Measurements from ENCODE around the gene NCR3LG1. TPM values are rescaled to one million over a fixed set of nuclear protein-coding genes. Genes with fewer than 3 reads are reported as not detected.

The NCR3LG1 gene
- total RNA-seq, 1 experiment from 2014 or later, result 2.0 TPM

DNA sequence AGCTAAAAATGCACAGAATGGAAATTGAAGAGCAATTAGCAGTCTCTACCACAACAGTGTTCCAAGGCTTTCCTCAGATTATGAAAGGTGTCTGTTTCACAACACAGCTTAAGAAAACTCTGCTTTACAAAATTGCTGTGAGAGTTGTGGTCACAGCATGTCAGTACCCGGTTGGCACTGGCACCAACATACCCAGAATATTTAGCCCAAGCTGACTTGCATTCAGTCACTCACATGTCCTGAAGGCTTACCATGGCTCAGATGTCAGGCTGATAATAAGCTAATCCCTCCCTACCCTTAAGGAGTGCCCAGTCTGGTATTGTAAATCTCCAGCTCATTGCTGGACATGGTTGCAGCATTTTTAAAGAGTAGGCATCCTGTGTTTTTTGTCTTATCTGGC, 14.9 kb downstream of the NCR3LG1 start (continued):
- TF ChIP-seq OVOL2 (CRISPR knock-in tag; IDR thresholded peaks at IDR 0.05; ENCODE audit: borderline replicate concordance) (no peak), HMGA2 (CRISPR knock-in tag; IDR thresholded peaks at IDR 0.05) (no peak), CREB1 (CRISPR knock-in tag; IDR thresholded peaks at IDR 0.05) (no peak), JAZF1 (CRISPR knock-in tag; IDR thresholded peaks at IDR 0.05) (no peak), ESRRA (CRISPR knock-in tag; IDR thresholded peaks at IDR 0.05; ENCODE audit: borderline replicate concordance) (no peak), NR2C2 (CRISPR knock-in tag; IDR thresholded peaks at IDR 0.05) (no peak), GABPB1 (CRISPR knock-in tag; IDR thresholded peaks at IDR 0.05) (no peak), ZNF317 (CRISPR knock-in tag; IDR thresholded peaks at IDR 0.05; ENCODE audit: borderline replicate concordance, low read depth) (no peak), RELA (CRISPR knock-in tag; IDR thresholded peaks at IDR 0.05; ENCODE audit: borderline replicate concordance) (no peak), TP53 (CRISPR knock-in tag; IDR thresholded peaks at IDR 0.05) (no peak), JUN (CRISPR knock-in tag; IDR thresholded peaks at IDR 0.05) (no peak)
- TF ChIP-seq, protein P1, sequence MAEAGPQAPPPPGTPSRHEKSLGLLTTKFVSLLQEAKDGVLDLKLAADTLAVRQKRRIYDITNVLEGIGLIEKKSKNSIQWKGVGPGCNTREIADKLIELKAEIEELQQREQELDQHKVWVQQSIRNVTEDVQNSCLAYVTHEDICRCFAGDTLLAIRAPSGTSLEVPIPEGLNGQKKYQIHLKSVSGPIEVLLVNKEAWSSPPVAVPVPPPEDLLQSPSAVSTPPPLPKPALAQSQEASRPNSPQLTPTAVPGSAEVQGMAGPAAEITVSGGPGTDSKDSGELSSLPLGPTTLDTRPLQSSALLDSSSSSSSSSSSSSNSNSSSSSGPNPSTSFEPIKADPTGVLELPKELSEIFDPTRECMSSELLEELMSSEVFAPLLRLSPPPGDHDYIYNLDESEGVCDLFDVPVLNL (CRISPR knock-in tag; IDR thresholded peaks at IDR 0.05; ENCODE audit: borderline replicate concordance, low read depth), result no peak

DNA sequence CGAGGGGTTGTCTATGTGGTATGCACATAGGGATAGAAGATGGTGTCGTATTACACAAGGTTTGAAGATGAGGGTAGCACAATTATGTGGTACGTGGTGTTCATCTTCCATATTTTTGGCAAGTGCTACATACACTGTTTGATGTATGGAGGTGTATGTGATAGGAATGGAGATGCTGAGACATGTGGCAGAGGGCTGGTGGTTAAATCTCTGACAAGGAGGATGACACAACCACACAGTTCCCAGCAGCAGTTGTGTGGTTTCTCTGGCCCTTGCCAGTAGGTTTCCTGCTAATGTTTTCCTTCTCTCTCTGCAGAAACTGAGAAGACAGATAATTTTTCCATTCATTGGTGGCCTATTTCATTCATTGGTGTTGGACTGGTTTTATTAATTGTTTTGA, 17.0 kb downstream of the NCR3LG1 start:
- TF ChIP-seq MYBL2 (CRISPR knock-in tag; IDR thresholded peaks at IDR 0.05) (no peak), JAZF1 (CRISPR knock-in tag; IDR thresholded peaks at IDR 0.05) (no peak)
- Mint-ChIP-seq H3K36me3 (peaks cover 57% of the 10 kb centered on the region), H3K4me3 (no peak overlapping the region), H3K27ac (no peak overlapping the region), H3K27me3 (ENCODE audit: low read depth) (peaks cover 33% of the 10 kb centered on the region), H3K9me3 (peaks cover 56% of the 10 kb centered on the region), H3K4me1 (no peaks in the 10 kb centered on the region)
- ATAC-seq (no peak), DNase-seq (ENCODE audit: low spot score) (no peak)
- ChIA-PET CTCF (no interaction called here), POLR2A (no interaction called here)

DNA sequence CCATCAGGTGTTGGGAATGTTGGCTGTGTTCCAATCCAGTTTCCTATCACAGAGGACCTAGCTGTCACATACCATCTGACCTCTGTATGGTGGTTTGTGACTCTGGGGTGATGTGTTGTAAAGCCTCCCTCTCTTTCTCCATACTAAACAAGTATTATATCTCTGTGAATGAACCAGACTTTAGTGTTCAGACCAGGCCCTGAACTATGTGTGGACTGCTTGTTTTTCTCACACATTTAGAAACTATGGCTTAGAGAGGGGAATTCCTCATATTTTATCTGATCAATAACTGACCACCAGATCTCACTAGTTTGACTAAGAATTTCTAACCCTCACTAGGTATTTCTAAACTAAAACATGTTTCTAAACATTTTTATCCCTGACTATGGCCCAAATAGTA, 17.5 kb downstream of the NCR3LG1 start:
- CTCF ChIA-PET, result no interaction called here
- POLR2A ChIA-PET, result no interaction called here
- no peak for TF ChIP-seq NR1H2 (CRISPR knock-in tag; IDR thresholded peaks at IDR 0.05)
- TF ChIP-seq MXD4 (CRISPR knock-in tag; IDR thresholded peaks at IDR 0.05; ENCODE audit: borderline replicate concordance), result no peak
- no peak for TF ChIP-seq ZNF396 (CRISPR knock-in tag; IDR thresholded peaks at IDR 0.05; ENCODE audit: borderline replicate concordance)
- TF ChIP-seq, protein P2, sequence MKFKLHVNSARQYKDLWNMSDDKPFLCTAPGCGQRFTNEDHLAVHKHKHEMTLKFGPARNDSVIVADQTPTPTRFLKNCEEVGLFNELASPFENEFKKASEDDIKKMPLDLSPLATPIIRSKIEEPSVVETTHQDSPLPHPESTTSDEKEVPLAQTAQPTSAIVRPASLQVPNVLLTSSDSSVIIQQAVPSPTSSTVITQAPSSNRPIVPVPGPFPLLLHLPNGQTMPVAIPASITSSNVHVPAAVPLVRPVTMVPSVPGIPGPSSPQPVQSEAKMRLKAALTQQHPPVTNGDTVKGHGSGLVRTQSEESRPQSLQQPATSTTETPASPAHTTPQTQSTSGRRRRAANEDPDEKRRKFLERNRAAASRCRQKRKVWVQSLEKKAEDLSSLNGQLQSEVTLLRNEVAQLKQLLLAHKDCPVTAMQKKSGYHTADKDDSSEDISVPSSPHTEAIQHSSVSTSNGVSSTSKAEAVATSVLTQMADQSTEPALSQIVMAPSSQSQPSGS (CRISPR knock-in tag; IDR thresholded peaks at IDR 0.05; ENCODE audit: borderline replicate concordance, low read depth), result no peak
- no peak for TF ChIP-seq TP53 (CRISPR knock-in tag; IDR thresholded peaks at IDR 0.05)
- TF ChIP-seq TEAD1 (CRISPR knock-in tag; IDR thresholded peaks at IDR 0.05), result no peak
- no peak for TF ChIP-seq TEAD4 (CRISPR knock-in tag; IDR thresholded peaks at IDR 0.05)
- TF ChIP-seq, protein P3, sequence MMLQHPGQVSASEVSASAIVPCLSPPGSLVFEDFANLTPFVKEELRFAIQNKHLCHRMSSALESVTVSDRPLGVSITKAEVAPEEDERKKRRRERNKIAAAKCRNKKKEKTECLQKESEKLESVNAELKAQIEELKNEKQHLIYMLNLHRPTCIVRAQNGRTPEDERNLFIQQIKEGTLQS (CRISPR knock-in tag; conservative IDR thresholded peaks at IDR 0.05), result no peak
- TF ChIP-seq, protein P4, sequence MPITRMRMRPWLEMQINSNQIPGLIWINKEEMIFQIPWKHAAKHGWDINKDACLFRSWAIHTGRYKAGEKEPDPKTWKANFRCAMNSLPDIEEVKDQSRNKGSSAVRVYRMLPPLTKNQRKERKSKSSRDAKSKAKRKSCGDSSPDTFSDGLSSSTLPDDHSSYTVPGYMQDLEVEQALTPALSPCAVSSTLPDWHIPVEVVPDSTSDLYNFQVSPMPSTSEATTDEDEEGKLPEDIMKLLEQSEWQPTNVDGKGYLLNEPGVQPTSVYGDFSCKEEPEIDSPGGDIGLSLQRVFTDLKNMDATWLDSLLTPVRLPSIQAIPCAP (CRISPR knock-in tag; IDR thresholded peaks at IDR 0.05), result no peak
- TF ChIP-seq, protein P5, sequence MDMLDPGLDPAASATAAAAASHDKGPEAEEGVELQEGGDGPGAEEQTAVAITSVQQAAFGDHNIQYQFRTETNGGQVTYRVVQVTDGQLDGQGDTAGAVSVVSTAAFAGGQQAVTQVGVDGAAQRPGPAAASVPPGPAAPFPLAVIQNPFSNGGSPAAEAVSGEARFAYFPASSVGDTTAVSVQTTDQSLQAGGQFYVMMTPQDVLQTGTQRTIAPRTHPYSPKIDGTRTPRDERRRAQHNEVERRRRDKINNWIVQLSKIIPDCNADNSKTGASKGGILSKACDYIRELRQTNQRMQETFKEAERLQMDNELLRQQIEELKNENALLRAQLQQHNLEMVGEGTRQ (CRISPR knock-in tag; IDR thresholded peaks at IDR 0.05), result no peak
- TF ChIP-seq, protein P6, sequence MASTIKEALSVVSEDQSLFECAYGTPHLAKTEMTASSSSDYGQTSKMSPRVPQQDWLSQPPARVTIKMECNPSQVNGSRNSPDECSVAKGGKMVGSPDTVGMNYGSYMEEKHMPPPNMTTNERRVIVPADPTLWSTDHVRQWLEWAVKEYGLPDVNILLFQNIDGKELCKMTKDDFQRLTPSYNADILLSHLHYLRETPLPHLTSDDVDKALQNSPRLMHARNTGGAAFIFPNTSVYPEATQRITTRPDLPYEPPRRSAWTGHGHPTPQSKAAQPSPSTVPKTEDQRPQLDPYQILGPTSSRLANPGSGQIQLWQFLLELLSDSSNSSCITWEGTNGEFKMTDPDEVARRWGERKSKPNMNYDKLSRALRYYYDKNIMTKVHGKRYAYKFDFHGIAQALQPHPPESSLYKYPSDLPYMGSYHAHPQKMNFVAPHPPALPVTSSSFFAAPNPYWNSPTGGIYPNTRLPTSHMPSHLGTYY (CRISPR knock-in tag; IDR thresholded peaks at IDR 0.05), result no peak
- no peak for TF ChIP-seq GABPB1 (CRISPR knock-in tag; IDR thresholded peaks at IDR 0.05)
- no peak for TF ChIP-seq ETV6 (CRISPR knock-in tag; IDR thresholded peaks at IDR 0.05)
- TF ChIP-seq TCF7 (CRISPR knock-in tag; IDR thresholded peaks at IDR 0.05; ENCODE audit: low read depth), result no peak
- no peak for TF ChIP-seq NR3C1 (CRISPR knock-in tag; conservative IDR thresholded peaks at IDR 0.05; ENCODE audit: low read depth)
- no peak for TF ChIP-seq FOXJ3 (CRISPR knock-in tag; IDR thresholded peaks at IDR 0.05; ENCODE audit: borderline replicate concordance)
- TF ChIP-seq NFATC4 (CRISPR knock-in tag; IDR thresholded peaks at IDR 0.05), result no peak
- TF ChIP-seq ZNF219 (CRISPR knock-in tag; IDR thresholded peaks at IDR 0.05; ENCODE audit: borderline replicate concordance), result no peak
- Mint-ChIP-seq H3K4me3 (no peak overlapping the region), H3K4me1 (no peaks in the 10 kb centered on the region), H3K9me3 (peaks cover 61% of the 10 kb centered on the region), H3K27ac (no peak overlapping the region), H3K36me3 (peaks cover 60% of the 10 kb centered on the region), H3K27me3 (ENCODE audit: low read depth) (peaks cover 28% of the 10 kb centered on the region)
- ATAC-seq, result no peak
- DNase-seq (ENCODE audit: low spot score), result no peak
